GM19463 (cell line): Measurements from ENCODE around the gene PRPF19.

Experiments
- ATAC-seq: cut with Tn5 transposase; IDR thresholded peaks from one replicate; pipeline ENCODE4 v1.9.1; 2021; ENCODE audit warnings: mild to moderate bottlenecking, moderate library complexity; ENCODE audit not compliant: unreplicated experiment

Gene PRPF19

GRCh38 chr11:60924110-60924905 is 17.9 kb upstream of the PRPF19 start, which contains the start of gene TMEM132A:
Gene TMEM132A, plus strand, starts transcription at chr11:60924460. Its CDS starts 174 bp downstream, at chr11:60924634.
- peak; percentile 54 for ATAC-seq

- ATAC-seq, result no peak
These were observed 17.4 kb upstream of the PRPF19 start for GRCh38 chr11:60923800-60924109.

- ATAC-seq, result no peak
These were observed 16.9 kb upstream of the PRPF19 start for GRCh38 chr11:60923326-60923725.

GRCh38 chr11:60922906-60923305 is 16.5 kb upstream of the PRPF19 start:
- ATAC-seq, result no peak

GRCh38 chr11:60921777-60922335 is 15.5 kb upstream of the PRPF19 start:
- ATAC-seq, result no peak

- ATAC-seq, result no peak
These were observed 14.9 kb upstream of the PRPF19 start for GRCh38 chr11:60921259-60921658.

GRCh38 chr11:60919956-60920355 is 13.6 kb upstream of the PRPF19 start:
- no peak for ATAC-seq

- ATAC-seq, result no peak
These were observed 12.9 kb upstream of the PRPF19 start for GRCh38 chr11:60919320-60919719.

- no peak for ATAC-seq
These were observed 12.5 kb upstream of the PRPF19 start for GRCh38 chr11:60918939-60919265.

- ATAC-seq, result no peak
These were observed 12.0 kb upstream of the PRPF19 start for GRCh38 chr11:60918251-60918938.

- ATAC-seq, result no peak
These were observed 10.9 kb upstream of the PRPF19 start for GRCh38 chr11:60917267-60917666.

- no peak for ATAC-seq
These were observed 10.4 kb upstream of the PRPF19 start for GRCh38 chr11:60916669-60917206.

GRCh38 chr11:60915248-60915914 is 9.0 kb upstream of the PRPF19 start:
- ATAC-seq, result peak; percentile 47

GRCh38 chr11:60914633-60915247 is 8.4 kb upstream of the PRPF19 start:
- ATAC-seq, result no peak

- peak; percentile 41 for ATAC-seq
These were observed 7.6 kb upstream of the PRPF19 start, which contains the start of gene TMEM109 for GRCh38 chr11:60913793-60914632. Gene TMEM109, plus strand, starts transcription at chr11:60914158. Its CDS starts 5,536 bp downstream, at chr11:60919694.

- no peak for ATAC-seq
These were observed 6.6 kb upstream of the PRPF19 start for GRCh38 chr11:60912851-60913528.

GRCh38 chr11:60912223-60912850 is 6.0 kb upstream of the PRPF19 start:
- ATAC-seq, result no peak

- no peak for ATAC-seq
These were observed 4.5 kb upstream of the PRPF19 start for GRCh38 chr11:60910711-60911380.
